Testis (tissue), 3 donors: ENCODE measurements around the gene SCAPER. TPM values are rescaled to one million over a fixed set of nuclear protein-coding genes. Genes with fewer than 3 reads are reported as not detected.
"Not testable (repeated sequence)": the region's sequence is repeated elsewhere in the genome, so short reads cannot be mapped to it uniquely, and the experiment has no call there.

Experiments used
- DNase-seq: peaks from one replicate; pipeline ENCODE4 v3.0.0-alpha.2; 2019
- H3K27ac ChIP-seq, 2 donors: fragments of 200-600 bp; sonication (generic); one replicate each; pipeline ENCODE4 v1.5.1; 2019
- H3K27me3 ChIP-seq: fragments of 200-600 bp; sonication (generic); one replicate; pipeline ENCODE4 v1.5.1; 2019
- H3K36me3 ChIP-seq: fragments of 200-600 bp; sonication (generic); one replicate; pipeline ENCODE4 v1.5.1; 2017; ENCODE audit warnings: low read depth; ENCODE audit errors: missing control alignments
- H3K4me1 ChIP-seq: fragments of 200-600 bp; sonication (generic); one replicate; pipeline ENCODE4 v1.5.1; 2019
- H3K4me3 ChIP-seq, 2 donors: fragments of 200-600 bp; sonication (generic); one replicate each; pipeline ENCODE4 v1.5.1; 2017 to 2019
- H3K9me3 ChIP-seq: fragments of 200-600 bp; sonication (generic); one replicate; pipeline ENCODE4 v1.5.1; 2017
- POLR2A ChIP-seq: fragments of 450-650 bp; IDR thresholded peaks from one replicate; pipeline ENCODE4 v1.6.1; 2017; ENCODE audit warnings: antibody characterized with exemption, mild to moderate bottlenecking, moderate library complexity
- WGBS, 2 donors: methylation state at CpG; one replicate each; pipeline ENCODE4 v1.1.5; 2018; 5-methylcytosine and 5-hydroxymethylcytosine counted together
- intact Hi-C: fragments of 100-400 bp; cut with DNase I; formaldehyde crosslinking; loops from one replicate; pipeline ENCODE4 v1.15.1; 2023; ENCODE audit warnings: low total_unique reads
- polyA plus RNA-seq: library from polyadenylated mRNA; stranded (reverse); fragments of 350-450 nt; fragmentation: Illumina TruSeq; extraction: RNeasy Lipid Tissue Mini Kit (QIAGEN cat#74804); gene quantifications from one replicate; pipeline ENCODE4 v1.2.3, GENCODE V29; 2014; ENCODE audit warnings: low read depth, low replicate concordance; ENCODE audit not compliant: insufficient read depth
- total RNA-seq, 2 donors: library from RNA; depleted of rRNA; stranded (reverse); fragments of >200 nt; gene quantifications; one replicate each; pipeline ENCODE4 v1.2.3, GENCODE V29; 2016
- TF ChIP-seq, protein P1 (sequence below), 3 experiments: fragments of 450-650 bp in 2 of 3; fragments of 200-600 bp in 1 of 3; sonication (generic) in 1 of 3; IDR thresholded peaks; one replicate each; pipeline ENCODE4 v1.5.1; 2016 to 2019; ENCODE audit warnings: antibody characterized with exemption in 3 of 3, mild to moderate bottlenecking in 2 of 3, moderate library complexity in 1 of 3

The SCAPER gene
- total and polyA plus RNA-seq, 3 donors from 2014 or later = 43.7 to 60.7 (median 54.8) TPM

DNA sequence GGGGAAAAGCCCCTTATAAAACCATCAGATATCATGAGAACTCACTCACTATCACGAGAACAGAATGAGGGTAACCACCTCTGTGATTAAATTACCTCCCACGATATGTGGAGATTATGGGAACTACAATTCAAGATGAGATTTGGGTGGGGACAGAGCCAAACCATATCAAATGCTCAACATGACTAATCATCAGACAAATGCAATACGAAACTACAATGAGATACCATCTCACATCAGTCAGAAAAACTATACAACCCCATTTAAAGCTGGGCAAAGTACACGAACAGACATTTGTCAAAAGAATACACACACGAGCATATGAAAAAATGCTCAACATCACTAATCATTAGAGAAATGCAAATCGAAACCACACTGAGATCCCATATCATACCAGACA lies 67.7 kb downstream of the SCAPER start:
- no peaks in the 10 kb centered on the region for H3K4me1 ChIP-seq
- no peak overlapping the region for H3K4me3 ChIP-seq
- no peaks in the 10 kb centered on the region for H3K9me3 ChIP-seq
- TF ChIP-seq, protein P1, sequence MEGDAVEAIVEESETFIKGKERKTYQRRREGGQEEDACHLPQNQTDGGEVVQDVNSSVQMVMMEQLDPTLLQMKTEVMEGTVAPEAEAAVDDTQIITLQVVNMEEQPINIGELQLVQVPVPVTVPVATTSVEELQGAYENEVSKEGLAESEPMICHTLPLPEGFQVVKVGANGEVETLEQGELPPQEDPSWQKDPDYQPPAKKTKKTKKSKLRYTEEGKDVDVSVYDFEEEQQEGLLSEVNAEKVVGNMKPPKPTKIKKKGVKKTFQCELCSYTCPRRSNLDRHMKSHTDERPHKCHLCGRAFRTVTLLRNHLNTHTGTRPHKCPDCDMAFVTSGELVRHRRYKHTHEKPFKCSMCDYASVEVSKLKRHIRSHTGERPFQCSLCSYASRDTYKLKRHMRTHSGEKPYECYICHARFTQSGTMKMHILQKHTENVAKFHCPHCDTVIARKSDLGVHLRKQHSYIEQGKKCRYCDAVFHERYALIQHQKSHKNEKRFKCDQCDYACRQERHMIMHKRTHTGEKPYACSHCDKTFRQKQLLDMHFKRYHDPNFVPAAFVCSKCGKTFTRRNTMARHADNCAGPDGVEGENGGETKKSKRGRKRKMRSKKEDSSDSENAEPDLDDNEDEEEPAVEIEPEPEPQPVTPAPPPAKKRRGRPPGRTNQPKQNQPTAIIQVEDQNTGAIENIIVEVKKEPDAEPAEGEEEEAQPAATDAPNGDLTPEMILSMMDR (IDR thresholded peaks at IDR 0.05) = no peak
- TF ChIP-seq POLR2A = no peak
- WGBS, 2 donors = 89 to 94% methylated on average over 6 of the region's 6 CpGs
- H3K27me3 ChIP-seq = no peaks in the 10 kb centered on the region
- no peak overlapping the region for H3K27ac ChIP-seq
- H3K36me3 ChIP-seq = no peaks in the 10 kb centered on the region
- DNase-seq = no peak
- intact Hi-C loops = no loop called here

DNA sequence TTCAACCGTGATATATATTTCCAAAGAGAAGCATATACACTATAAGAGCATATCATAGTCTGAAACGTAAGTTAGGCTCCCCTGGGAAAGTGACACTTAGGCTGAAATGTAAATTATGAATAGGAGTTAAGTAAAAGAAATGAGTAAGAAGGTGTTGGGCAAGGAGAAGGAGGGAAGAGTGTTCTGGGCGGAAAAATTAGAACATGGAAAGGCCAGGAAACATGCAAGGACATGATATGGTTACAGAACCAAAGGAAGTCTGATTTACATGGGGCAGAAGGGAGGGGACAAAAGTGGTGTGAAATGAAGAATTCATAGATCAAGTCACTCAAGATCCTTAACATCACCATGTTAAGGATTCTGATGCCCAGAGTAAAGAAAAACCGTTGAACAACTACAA lies 75.2 kb downstream of the SCAPER start:
- DNase-seq = no peak
- Histone ChIP-seq H3K9me3 (no peaks in the 10 kb centered on the region), H3K36me3 (no peaks in the 10 kb centered on the region), H3K27ac (no peak overlapping the region), H3K27me3 (no peaks in the 10 kb centered on the region), H3K4me1 (no peaks in the 10 kb centered on the region), H3K4me3 (no peak overlapping the region)
- intact Hi-C loops = no loop called here
- WGBS, 2 donors = 94 to 95% methylated on average over 4 of the region's 4 CpGs
- TF ChIP-seq, protein P1 (IDR thresholded peaks at IDR 0.05) = no peak
- no peak for TF ChIP-seq POLR2A

DNA sequence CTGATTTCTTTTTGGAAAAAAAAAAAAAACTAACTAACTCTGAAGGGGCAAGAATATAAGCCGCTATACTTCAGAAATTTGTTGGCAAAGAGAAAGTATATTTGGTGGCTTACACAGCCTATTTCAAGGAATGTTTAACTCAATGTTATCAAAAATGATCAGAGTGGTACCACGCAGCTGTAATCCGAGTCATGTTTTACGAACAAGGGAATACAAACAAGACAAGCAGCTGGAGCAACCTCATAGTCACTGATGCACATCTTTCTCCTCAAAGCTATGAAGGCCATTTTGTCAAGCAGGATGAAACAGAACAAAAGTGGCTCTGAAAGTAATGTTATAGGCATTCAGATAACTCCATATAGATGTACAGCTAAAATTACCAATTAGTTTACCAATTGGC lies 81.2 kb downstream of the SCAPER start:
- Histone ChIP-seq H3K27me3 (no peaks in the 10 kb centered on the region), H3K4me1 (no peaks in the 10 kb centered on the region), H3K27ac (no peak overlapping the region), H3K36me3 (no peaks in the 10 kb centered on the region), H3K4me3 (no peak overlapping the region), H3K9me3 (no peaks in the 10 kb centered on the region)
- no peak for TF ChIP-seq POLR2A
- TF ChIP-seq, protein P1 (IDR thresholded peaks at IDR 0.05) = no peak
- intact Hi-C loops = no loop called here
- no peak for DNase-seq
- 89 to 95% methylated on average over 4 of the region's 4 CpGs for WGBS, 2 donors

DNA sequence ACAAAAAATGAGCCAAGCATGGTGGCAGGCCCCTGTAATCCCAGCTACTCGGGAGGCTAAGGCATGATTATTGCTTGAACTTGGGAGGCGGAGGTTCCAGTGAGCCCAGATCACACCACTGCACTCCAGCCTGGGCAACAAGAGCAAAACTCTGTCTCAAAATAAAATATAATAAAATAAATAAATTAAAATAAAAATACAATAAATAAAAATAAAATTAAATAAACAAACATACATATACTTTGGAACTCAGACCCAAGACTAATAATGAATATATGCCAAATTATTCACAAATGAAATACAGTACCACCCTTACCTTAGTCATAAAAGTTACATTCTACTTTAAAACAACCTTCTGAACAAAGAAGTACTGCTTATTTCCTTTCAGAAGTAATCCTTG lies 81.8 kb downstream of the SCAPER start:
- no peaks in the 10 kb centered on the region for H3K4me1 ChIP-seq
- WGBS, 2 donors = 96 to 100% methylated on average over 2 of the region's 2 CpGs

DNA sequence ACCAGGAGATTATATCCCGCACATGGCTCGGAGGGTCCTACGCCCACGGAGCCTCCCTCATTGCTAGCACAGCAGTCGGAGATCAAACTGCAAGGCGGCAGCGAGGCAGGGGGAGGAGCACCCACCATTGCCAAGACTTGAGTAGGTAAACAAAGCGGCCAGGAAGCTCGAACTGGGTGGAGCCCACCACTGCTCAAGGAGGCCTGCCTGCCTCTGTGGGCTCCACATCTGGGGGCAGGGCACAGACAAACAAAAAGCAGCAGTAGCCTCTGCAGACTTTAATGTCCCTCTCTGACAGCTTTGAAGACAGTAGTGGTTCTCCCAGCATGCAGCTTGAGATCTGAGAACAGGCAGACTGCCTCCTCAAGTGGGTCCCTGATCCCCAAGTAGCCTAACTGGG lies 86.2 kb downstream of the SCAPER start:
- H3K9me3 ChIP-seq, H3K27me3 ChIP-seq, DNase-seq, H3K4me1 ChIP-seq, H3K27ac ChIP-seq, intact Hi-C loops, H3K4me3 ChIP-seq, H3K36me3 ChIP-seq: not testable (repeated sequence)
- 87 to 95% methylated on average over 9 of the region's 9 CpGs for WGBS, 2 donors

More for the DNA sequence above, 81.8 kb downstream of the SCAPER start:
- DNase-seq = no peak
- no peak overlapping the region for H3K27ac ChIP-seq
- intact Hi-C loops = no loop called here
- no peaks in the 10 kb centered on the region for H3K27me3 ChIP-seq
- H3K9me3 ChIP-seq = no peaks in the 10 kb centered on the region
- TF ChIP-seq, protein P1 (IDR thresholded peaks at IDR 0.05) = no peak
- TF ChIP-seq POLR2A = no peak
- H3K36me3 ChIP-seq = no peaks in the 10 kb centered on the region
- no peak overlapping the region for H3K4me3 ChIP-seq
